Measurements from ENCODE around the gene BEND6.
A peak's percentile ranks its signal among the peaks of the same experiment; 100 is the strongest.

The BEND6 gene

GRCh38 chr6:57021086-57021720 lies 66.3 kb downstream of the BEND6 start:
- DNase-seq (ENCODE audit: low read depth): peak; percentile 20
- no peak overlapping the region for H3K4me3 ChIP-seq (ENCODE audit: control insufficient read depth, low read depth, low read length)
- TF ChIP-seq, protein P1, sequence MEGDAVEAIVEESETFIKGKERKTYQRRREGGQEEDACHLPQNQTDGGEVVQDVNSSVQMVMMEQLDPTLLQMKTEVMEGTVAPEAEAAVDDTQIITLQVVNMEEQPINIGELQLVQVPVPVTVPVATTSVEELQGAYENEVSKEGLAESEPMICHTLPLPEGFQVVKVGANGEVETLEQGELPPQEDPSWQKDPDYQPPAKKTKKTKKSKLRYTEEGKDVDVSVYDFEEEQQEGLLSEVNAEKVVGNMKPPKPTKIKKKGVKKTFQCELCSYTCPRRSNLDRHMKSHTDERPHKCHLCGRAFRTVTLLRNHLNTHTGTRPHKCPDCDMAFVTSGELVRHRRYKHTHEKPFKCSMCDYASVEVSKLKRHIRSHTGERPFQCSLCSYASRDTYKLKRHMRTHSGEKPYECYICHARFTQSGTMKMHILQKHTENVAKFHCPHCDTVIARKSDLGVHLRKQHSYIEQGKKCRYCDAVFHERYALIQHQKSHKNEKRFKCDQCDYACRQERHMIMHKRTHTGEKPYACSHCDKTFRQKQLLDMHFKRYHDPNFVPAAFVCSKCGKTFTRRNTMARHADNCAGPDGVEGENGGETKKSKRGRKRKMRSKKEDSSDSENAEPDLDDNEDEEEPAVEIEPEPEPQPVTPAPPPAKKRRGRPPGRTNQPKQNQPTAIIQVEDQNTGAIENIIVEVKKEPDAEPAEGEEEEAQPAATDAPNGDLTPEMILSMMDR (IDR thresholded peaks at IDR 0.05; ENCODE audit: control insufficient read depth, insufficient read depth, low read depth, low read length, missing control alignments): peak; percentile 42

DNA sequence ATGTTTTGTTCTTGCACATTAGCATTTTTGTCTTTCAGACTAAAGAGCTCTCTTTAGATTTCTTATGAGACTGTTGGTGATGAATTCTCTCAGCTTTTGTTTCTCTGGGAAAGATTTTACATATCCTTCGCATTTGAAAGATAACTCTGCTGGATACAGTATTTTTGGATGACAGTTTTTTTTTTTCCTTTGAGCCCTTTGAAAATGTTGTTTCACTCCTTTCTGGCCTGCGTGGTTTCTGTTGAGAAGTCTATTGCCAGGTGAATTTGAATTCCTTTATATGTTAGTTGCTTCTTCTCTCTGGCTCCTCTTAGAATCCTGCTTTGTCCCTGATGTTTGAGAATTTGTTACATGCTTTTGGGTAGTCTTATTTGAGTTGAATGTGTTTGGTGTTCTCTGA lies 69.4 kb downstream of the BEND6 start:
- no peak overlapping the region for H3K4me3 ChIP-seq (ENCODE audit: control insufficient read depth, low read depth, low read length)
- TF ChIP-seq, protein P1 (IDR thresholded peaks at IDR 0.05; ENCODE audit: control insufficient read depth, insufficient read depth, low read depth, low read length, missing control alignments): no peak
- DNase-seq (ENCODE audit: low read depth): no peak

- TF ChIP-seq, protein P1 (IDR thresholded peaks at IDR 0.05; ENCODE audit: control insufficient read depth, insufficient read depth, low read depth, low read length, missing control alignments): no peak
- no peak overlapping the region for H3K4me3 ChIP-seq (ENCODE audit: control insufficient read depth, low read depth, low read length)
- no peak for DNase-seq (ENCODE audit: low read depth)
These were observed 69.9 kb downstream of the BEND6 start for GRCh38 chr6:57024775-57025174.

- no peak overlapping the region for H3K4me3 ChIP-seq (ENCODE audit: control insufficient read depth, low read depth, low read length)
- TF ChIP-seq, protein P1 (IDR thresholded peaks at IDR 0.05; ENCODE audit: control insufficient read depth, insufficient read depth, low read depth, low read length, missing control alignments): no peak
- DNase-seq (ENCODE audit: low read depth): no peak
These were observed 71.1 kb downstream of the BEND6 start for GRCh38 chr6:57026001-57026400.

- H3K4me3 ChIP-seq (ENCODE audit: control insufficient read depth, low read depth, low read length): no peak overlapping the region
- TF ChIP-seq, protein P1 (IDR thresholded peaks at IDR 0.05; ENCODE audit: control insufficient read depth, insufficient read depth, low read depth, low read length, missing control alignments): no peak
- DNase-seq (ENCODE audit: low read depth): no peak
These were observed 72.4 kb downstream of the BEND6 start for GRCh38 chr6:57027301-57027700.

DNA sequence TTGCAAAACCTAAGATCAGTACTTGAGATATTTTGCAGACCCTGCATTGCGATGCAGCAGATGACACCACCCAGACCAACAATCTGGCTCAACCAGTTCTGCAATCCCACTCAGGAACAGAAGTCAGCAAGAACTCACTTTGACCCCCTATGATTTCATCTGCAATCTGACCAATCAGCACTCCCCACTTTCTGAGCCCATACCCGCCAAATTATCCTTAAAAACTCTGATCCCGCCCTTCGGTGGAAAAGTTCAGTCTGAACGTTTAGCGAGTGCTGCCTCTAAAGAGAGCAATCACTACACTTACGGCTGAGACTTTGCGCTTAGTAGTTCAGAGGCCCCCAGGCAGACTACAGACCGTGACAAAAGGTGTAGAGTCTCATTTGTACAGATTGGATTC lies 74.3 kb downstream of the BEND6 start:
- TF ChIP-seq, protein P1 (IDR thresholded peaks at IDR 0.05; ENCODE audit: control insufficient read depth, insufficient read depth, low read depth, low read length, missing control alignments): no peak
- H3K4me3 ChIP-seq (ENCODE audit: control insufficient read depth, low read depth, low read length): no peak overlapping the region
- no peak for DNase-seq (ENCODE audit: low read depth)
